DOHH2 (cell line): ENCODE data around the gene TNPO3.

ENCODE experiments used
- H3F3A ChIP-seq: fragments of 200-600 bp; sonication (generic), shearing (Covaris generic); 2 replicates; pipeline ENCODE4 v1.6.0; 2016; ENCODE audit warnings: antibody characterized with exemption, mild to moderate bottlenecking; ENCODE audit not compliant: control insufficient read depth, insufficient read depth
- H3K27ac ChIP-seq: fragments of 200-600 bp; sonication (generic); 2 replicates; pipeline ENCODE4 v1.5.1; 2014; ENCODE audit warnings: low read depth, mild to moderate bottlenecking, low read length, moderate library complexity
- H3K27me3 ChIP-seq: fragments of 200-600 bp; sonication (generic); 2 replicates; pipeline ENCODE4 v1.6.1; 2014; ENCODE audit warnings: mild to moderate bottlenecking, low read length, mixed read lengths; ENCODE audit not compliant: control insufficient read depth
- H3K36me3 ChIP-seq: fragments of 200-600 bp; sonication (generic); 2 replicates; pipeline ENCODE4 v1.6.1; 2014; ENCODE audit warnings: mild to moderate bottlenecking, low read length, moderate library complexity, mixed read lengths; ENCODE audit not compliant: control insufficient read depth
- H3K4me1 ChIP-seq: fragments of 200-600 bp; sonication (generic); 2 replicates; pipeline ENCODE4 v1.6.1; 2014; ENCODE audit warnings: mild to moderate bottlenecking, low read length, mixed read lengths; ENCODE audit not compliant: control insufficient read depth
- H3K4me2 ChIP-seq: fragments of 200-600 bp; sonication (generic); 2 replicates; pipeline ENCODE4 v1.6.0; 2014; ENCODE audit warnings: mild to moderate bottlenecking, low read length, moderate library complexity
- H3K4me3 ChIP-seq: fragments of 200-600 bp; sonication (generic); 2 replicates; pipeline ENCODE4 v1.5.1; 2014; ENCODE audit warnings: mild to moderate bottlenecking, low read length, mixed read lengths
- H3K79me2 ChIP-seq: fragments of 200-600 bp; sonication (generic); 2 replicates; pipeline ENCODE4 v1.6.1; 2014; ENCODE audit warnings: mild to moderate bottlenecking, low read length, mixed read lengths; ENCODE audit not compliant: control insufficient read depth
- H3K9me2 ChIP-seq: fragments of 200-600 bp; sonication (generic); replicated peaks from 2 replicates; pipeline ENCODE4 v1.6.1; 2014; ENCODE audit warnings: mild to moderate bottlenecking, low read length, mixed read lengths; ENCODE audit not compliant: control insufficient read depth
- H3K9me3 ChIP-seq: fragments of 200-600 bp; sonication (generic); 2 replicates; pipeline ENCODE4 v1.6.1; 2014; ENCODE audit warnings: antibody characterized with exemption, low read length, mixed read lengths; ENCODE audit not compliant: control insufficient read depth, insufficient read depth
- H4K20me1 ChIP-seq: fragments of 200-600 bp; sonication (generic); 2 replicates; pipeline ENCODE4 v1.6.0; 2014; ENCODE audit warnings: low read depth, mild to moderate bottlenecking, antibody characterized with exemption, low read length, moderate library complexity; ENCODE audit not compliant: control insufficient read depth, insufficient read depth
- EZH2phosphoT487 ChIP-seq: fragments of 200-600 bp; sonication (generic); IDR thresholded peaks from 2 replicates; pipeline ENCODE4 v1.6.1; 2017; ENCODE audit warnings: borderline replicate concordance, mild to moderate bottlenecking, antibody characterized with exemption, low read length, moderate library complexity, mixed read lengths
- TF ChIP-seq, protein P1 (sequence below): fragments of 200-600 bp; sonication (generic); IDR thresholded peaks from one replicate; pipeline ENCODE4 v1.5.1; 2014; ENCODE audit warnings: antibody characterized with exemption, mild to moderate bottlenecking, low read depth, low read length; ENCODE audit not compliant: poor library complexity, severe bottlenecking

TNPO3 gene

DNA sequence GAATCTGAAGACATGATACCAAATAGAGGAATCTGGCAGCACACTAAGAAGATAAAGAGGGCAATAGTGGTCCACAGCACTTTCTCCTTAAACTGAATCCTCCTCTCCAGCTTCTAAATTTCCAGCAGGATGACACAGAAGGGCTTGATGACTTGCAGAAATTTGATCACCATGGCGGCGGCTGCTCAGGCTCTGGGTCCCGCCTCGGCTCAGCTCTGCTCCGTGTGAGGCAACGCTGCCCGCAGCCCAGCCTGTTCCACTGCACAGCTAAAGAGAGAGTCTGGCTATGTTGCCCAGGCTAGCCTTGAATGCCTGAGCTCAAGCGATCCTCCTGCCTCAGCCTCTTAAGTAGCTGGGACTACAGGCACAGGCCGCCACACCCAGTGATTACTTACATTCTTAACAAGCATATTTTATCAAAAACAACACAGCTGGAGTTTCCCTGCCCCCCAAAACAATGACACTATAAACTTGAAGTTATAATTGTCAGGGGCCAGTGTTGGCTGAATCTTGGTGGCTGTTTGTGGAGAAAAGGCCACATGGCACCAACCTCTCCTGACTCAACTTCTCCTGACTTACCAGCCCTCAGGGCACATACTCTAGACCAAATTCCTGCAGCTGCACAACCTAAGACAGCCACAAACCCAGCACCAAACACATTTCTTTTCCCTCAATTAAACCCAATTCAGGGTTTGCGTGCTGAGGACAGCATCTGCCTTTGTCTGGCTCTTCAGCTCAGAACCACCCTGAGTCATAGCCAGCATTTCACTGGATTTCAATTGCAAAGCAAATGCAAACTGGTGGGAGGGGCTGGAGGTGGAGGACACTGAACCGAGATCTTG is 11.6 kb upstream of the TNPO3 start:
- peaks cover 3% of the 10 kb centered on the region; the same call in 1 of the 2 replicates for H3K27me3 ChIP-seq
- no peaks in the 10 kb centered on the region for H3K79me2 ChIP-seq
- no peaks in the 10 kb centered on the region for H4K20me1 ChIP-seq
- no peaks in the 10 kb centered on the region for H3K4me1 ChIP-seq
- TF ChIP-seq, protein P1, sequence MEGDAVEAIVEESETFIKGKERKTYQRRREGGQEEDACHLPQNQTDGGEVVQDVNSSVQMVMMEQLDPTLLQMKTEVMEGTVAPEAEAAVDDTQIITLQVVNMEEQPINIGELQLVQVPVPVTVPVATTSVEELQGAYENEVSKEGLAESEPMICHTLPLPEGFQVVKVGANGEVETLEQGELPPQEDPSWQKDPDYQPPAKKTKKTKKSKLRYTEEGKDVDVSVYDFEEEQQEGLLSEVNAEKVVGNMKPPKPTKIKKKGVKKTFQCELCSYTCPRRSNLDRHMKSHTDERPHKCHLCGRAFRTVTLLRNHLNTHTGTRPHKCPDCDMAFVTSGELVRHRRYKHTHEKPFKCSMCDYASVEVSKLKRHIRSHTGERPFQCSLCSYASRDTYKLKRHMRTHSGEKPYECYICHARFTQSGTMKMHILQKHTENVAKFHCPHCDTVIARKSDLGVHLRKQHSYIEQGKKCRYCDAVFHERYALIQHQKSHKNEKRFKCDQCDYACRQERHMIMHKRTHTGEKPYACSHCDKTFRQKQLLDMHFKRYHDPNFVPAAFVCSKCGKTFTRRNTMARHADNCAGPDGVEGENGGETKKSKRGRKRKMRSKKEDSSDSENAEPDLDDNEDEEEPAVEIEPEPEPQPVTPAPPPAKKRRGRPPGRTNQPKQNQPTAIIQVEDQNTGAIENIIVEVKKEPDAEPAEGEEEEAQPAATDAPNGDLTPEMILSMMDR: no peak
- no peak for TF ChIP-seq EZH2phosphoT487
- no peaks in the 10 kb centered on the region for H3K9me2 ChIP-seq
- H3K9me3 ChIP-seq: no peaks in the 10 kb centered on the region
- H3K27ac ChIP-seq: no peak overlapping the region
- H3K4me2 ChIP-seq: no peak overlapping the region
- no peaks in the 10 kb centered on the region for H3K36me3 ChIP-seq
- no peaks in the 10 kb centered on the region for H3F3A ChIP-seq
- H3K4me3 ChIP-seq: no peak overlapping the region

DNA sequence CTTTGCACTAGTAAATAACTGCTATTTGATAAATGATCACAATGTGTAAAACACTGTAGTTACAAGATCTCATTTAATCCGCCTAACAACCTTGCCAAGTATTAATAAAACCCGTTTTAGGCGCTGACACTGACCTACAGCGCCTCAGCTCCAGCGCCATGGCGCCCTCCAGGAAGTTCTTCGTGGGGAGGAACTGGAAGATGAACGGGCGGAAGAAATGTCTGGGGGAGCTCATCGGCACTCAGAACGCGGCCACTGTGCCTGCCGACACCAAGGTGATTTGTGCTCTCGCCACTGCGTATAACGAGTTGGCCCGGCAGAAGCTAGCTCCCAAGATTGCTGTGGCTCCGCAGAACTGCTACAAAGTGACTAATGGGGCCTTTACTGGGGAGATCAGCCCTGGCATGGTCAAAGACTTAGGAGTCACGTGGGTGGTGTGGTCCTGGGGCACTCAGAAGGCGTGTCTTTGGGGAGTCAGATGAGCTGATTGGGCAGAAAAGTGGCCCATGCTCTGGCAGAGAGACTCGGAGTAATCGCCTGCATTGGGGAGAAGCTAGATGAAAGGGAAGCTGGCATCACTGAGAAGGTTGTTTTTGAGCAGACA is 1.1 kb upstream of the TNPO3 start:
- H3K36me3 ChIP-seq: peaks cover 17% of the 10 kb centered on the region
- peak overlapping the region; percentile 80 for H3K4me3 ChIP-seq
- peaks cover 45% of the 10 kb centered on the region for H3K79me2 ChIP-seq
- no peaks in the 10 kb centered on the region for H3K9me3 ChIP-seq
- no peaks in the 10 kb centered on the region for H3F3A ChIP-seq
- H4K20me1 ChIP-seq: peaks cover 8% of the 10 kb centered on the region; the same call in 1 of the 2 replicates
- H3K4me2 ChIP-seq: peak overlapping the region; percentile 90
- peaks cover 12% of the 10 kb centered on the region for H3K27me3 ChIP-seq
- peaks cover 36% of the 10 kb centered on the region for H3K4me1 ChIP-seq
- no peak overlapping the region for H3K27ac ChIP-seq
- no peak for TF ChIP-seq EZH2phosphoT487
- TF ChIP-seq, protein P1: no peak
- no peaks in the 10 kb centered on the region for H3K9me2 ChIP-seq

DNA sequence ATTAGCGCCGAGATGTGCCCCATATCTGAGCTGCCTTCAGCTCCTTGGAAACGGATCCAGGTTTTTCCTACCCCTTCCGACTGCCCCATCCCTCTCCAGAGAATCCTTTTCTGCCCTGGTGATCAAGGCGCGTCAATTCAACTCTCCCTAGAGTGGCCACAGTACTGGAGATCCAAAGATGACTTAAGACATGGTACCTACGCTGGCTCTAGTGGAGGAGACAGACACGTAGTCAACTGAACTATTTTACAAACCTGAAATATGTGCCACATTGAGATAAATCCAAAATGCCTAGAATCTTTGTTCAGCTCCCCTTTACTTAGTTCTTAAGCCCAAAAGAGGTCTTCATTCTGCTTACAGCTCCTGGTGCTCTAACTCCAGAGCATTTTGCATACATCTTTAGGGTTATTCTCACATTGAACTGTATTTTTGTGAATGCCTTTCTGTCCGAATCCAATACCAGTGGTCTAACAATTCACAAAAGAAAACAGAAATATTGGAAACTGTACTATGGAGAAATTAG is 444 bp upstream of the TNPO3 start:
- Histone ChIP-seq H3K27me3 (peaks cover 12% of the 10 kb centered on the region), H3F3A (no peaks in the 10 kb centered on the region), H3K9me2 (no peaks in the 10 kb centered on the region), H4K20me1 (peaks cover 8% of the 10 kb centered on the region; the same call in 1 of the 2 replicates), H3K4me3 (peak overlapping the region; percentile 80), H3K9me3 (no peaks in the 10 kb centered on the region), H3K27ac (peak overlapping the region; percentile 70), H3K4me1 (peaks cover 36% of the 10 kb centered on the region), H3K4me2 (peak overlapping the region; percentile 90), H3K36me3 (peaks cover 21% of the 10 kb centered on the region), H3K79me2 (peaks cover 51% of the 10 kb centered on the region)
- no peak for TF ChIP-seq EZH2phosphoT487
- TF ChIP-seq, protein P1: no peak
